ENCODE data around the gene NR1I3.

The NR1I3 gene

GRCh38 chr1:161196521-161197451, 41.2 kb downstream of the NR1I3 start:
- peak overlapping the region in 1 of 2 donors; percentile 66 for H3K27ac Mint-ChIP-seq
- no peak for DNase-seq

GRCh38 chr1:161196111-161196510, 41.9 kb downstream of the NR1I3 start:
- ATAC-seq (no peak), DNase-seq (no peak)
- Mint-ChIP-seq H3K27ac (no peak overlapping the region), H3K27me3 (no peaks in the 10 kb centered on the region), H3K4me3 (no peak overlapping the region), H3K9me3 (no peaks in the 10 kb centered on the region), H3K4me1 (peaks cover 75% of the 10 kb centered on the region)

More at GRCh38 chr1:161196521-161197451, 41.2 kb downstream of the NR1I3 start:
- H3K4me1 Mint-ChIP-seq = peaks cover 81% of the 10 kb centered on the region
- H3K27me3 Mint-ChIP-seq = no peaks in the 10 kb centered on the region
- no peak for ATAC-seq
- H3K4me3 Mint-ChIP-seq = no peak overlapping the region
- H3K9me3 Mint-ChIP-seq = no peaks in the 10 kb centered on the region

- no peak overlapping the region for H3K4me3 Mint-ChIP-seq
Measured at GRCh38 chr1:161195171-161195570, 42.8 kb downstream of the NR1I3 start.

GRCh38 chr1:161193561-161194235, 44.3 kb downstream of the NR1I3 start:
- H3K27me3 Mint-ChIP-seq = no peaks in the 10 kb centered on the region
- DNase-seq (no peak), ATAC-seq (no peak)
- no peak overlapping the region for H3K4me3 Mint-ChIP-seq
- peaks cover 58% of the 10 kb centered on the region for H3K4me1 Mint-ChIP-seq
- H3K27ac Mint-ChIP-seq = no peak overlapping the region
- no peaks in the 10 kb centered on the region for H3K9me3 Mint-ChIP-seq

More at GRCh38 chr1:161195171-161195570, 42.8 kb downstream of the NR1I3 start:
- H3K27me3 Mint-ChIP-seq = no peaks in the 10 kb centered on the region
- H3K27ac Mint-ChIP-seq = peak overlapping the region; percentile 3 to 30
- peaks cover 65% of the 10 kb centered on the region for H3K4me1 Mint-ChIP-seq
- H3K9me3 Mint-ChIP-seq = no peaks in the 10 kb centered on the region
- ATAC-seq = no peak
- DNase-seq = no peak

- DNase-seq (peak; percentile 60 to 65), ATAC-seq (peak; percentile 87)
- Mint-ChIP-seq H3K27me3 (no peaks in the 10 kb centered on the region), H3K4me1 (peaks cover 56% of the 10 kb centered on the region), H3K4me3 (peak overlapping the region in 1 of 2 donors; percentile 13), H3K27ac (peak overlapping the region in 1 of 2 donors; percentile 6), H3K9me3 (no peaks in the 10 kb centered on the region)
Measured at GRCh38 chr1:161192476-161193465, 45.2 kb downstream of the NR1I3 start.

- ATAC-seq (no peak), DNase-seq (no peak)
- H3K9me3 Mint-ChIP-seq = peaks cover 0 to 1% of the 10 kb centered on the region in 2 donors
- H3K27ac Mint-ChIP-seq = no peak overlapping the region
- H3K4me1 Mint-ChIP-seq = peaks cover 56% of the 10 kb centered on the region
- H3K27me3 Mint-ChIP-seq = no peaks in the 10 kb centered on the region
- H3K4me3 Mint-ChIP-seq = no peak overlapping the region
Measured at GRCh38 chr1:161191971-161192370, 46.0 kb downstream of the NR1I3 start.

- peaks cover 60% of the 10 kb centered on the region for H3K4me1 Mint-ChIP-seq
- H3K4me3 Mint-ChIP-seq = no peak overlapping the region
- DNase-seq (no peak), ATAC-seq (no peak)
- peaks cover 0 to 4% of the 10 kb centered on the region in 2 donors for H3K9me3 Mint-ChIP-seq
- H3K27ac Mint-ChIP-seq = peak overlapping the region in 1 of 2 donors; percentile 63
- H3K27me3 Mint-ChIP-seq = no peaks in the 10 kb centered on the region
Measured at GRCh38 chr1:161190962-161191521, 47.0 kb downstream of the NR1I3 start.

- Mint-ChIP-seq H3K4me1 (peaks cover 65% of the 10 kb centered on the region), H3K27ac (no peak overlapping the region), H3K27me3 (no peaks in the 10 kb centered on the region), H3K9me3 (peaks cover 0 to 4% of the 10 kb centered on the region in 2 donors), H3K4me3 (no peak overlapping the region)
- DNase-seq (no peak), ATAC-seq (no peak)
Measured at GRCh38 chr1:161189036-161189435, 49.0 kb downstream of the NR1I3 start.

GRCh38 chr1:161188381-161188780, 49.6 kb downstream of the NR1I3 start:
- Mint-ChIP-seq H3K9me3 (peaks cover 0 to 4% of the 10 kb centered on the region in 2 donors), H3K4me3 (no peak overlapping the region), H3K27me3 (no peaks in the 10 kb centered on the region), H3K4me1 (peaks cover 70% of the 10 kb centered on the region), H3K27ac (no peak overlapping the region)
- DNase-seq = no peak
- ATAC-seq = no peak

- DNase-seq = no peak
- H3K4me1 Mint-ChIP-seq = peaks cover 70% of the 10 kb centered on the region
- peaks cover 0 to 4% of the 10 kb centered on the region in 2 donors for H3K9me3 Mint-ChIP-seq
- peak overlapping the region in 1 of 2 donors; percentile 18 for H3K27ac Mint-ChIP-seq
- no peak overlapping the region for H3K4me3 Mint-ChIP-seq
- ATAC-seq = no peak
- H3K27me3 Mint-ChIP-seq = no peaks in the 10 kb centered on the region
Measured at GRCh38 chr1:161187311-161187710, 50.7 kb downstream of the NR1I3 start.

- DNase-seq (no peak), ATAC-seq (peak; percentile 22)
- H3K27me3 Mint-ChIP-seq = no peaks in the 10 kb centered on the region
- H3K4me3 Mint-ChIP-seq = peak overlapping the region; percentile 69 to 74
- peaks cover 82% of the 10 kb centered on the region for H3K4me1 Mint-ChIP-seq
- H3K27ac Mint-ChIP-seq = peak overlapping the region; percentile 91 to 92
- peaks cover 0 to 4% of the 10 kb centered on the region in 2 donors for H3K9me3 Mint-ChIP-seq
Measured at GRCh38 chr1:161185732-161186311, 52.2 kb downstream of the NR1I3 start.

- Mint-ChIP-seq H3K27me3 (no peaks in the 10 kb centered on the region), H3K4me1 (peaks cover 87% of the 10 kb centered on the region), H3K27ac (peak overlapping the region; percentile 91 to 92), H3K4me3 (peak overlapping the region; percentile 69 to 74), H3K9me3 (peaks cover 0 to 4% of the 10 kb centered on the region in 2 donors)
- peak; percentile 75 to 87 for DNase-seq
- peak; percentile 85 for ATAC-seq
Measured at GRCh38 chr1:161185282-161185682, 52.7 kb downstream of the NR1I3 start.

GRCh38 chr1:161182214-161182613, 55.8 kb downstream of the NR1I3 start:
- Mint-ChIP-seq H3K27me3 (no peaks in the 10 kb centered on the region), H3K4me3 (peak overlapping the region; percentile 48 to 77), H3K27ac (peak overlapping the region; percentile 96 to 98), H3K9me3 (peaks cover 0 to 4% of the 10 kb centered on the region in 2 donors), H3K4me1 (peaks cover 88% of the 10 kb centered on the region)
- DNase-seq = peak; percentile 58 to 77
- peak; percentile 82 for ATAC-seq

GRCh38 chr1:161180639-161181038, 57.4 kb downstream of the NR1I3 start:
- no peak overlapping the region for H3K4me3 Mint-ChIP-seq
- peaks cover 83% of the 10 kb centered on the region for H3K4me1 Mint-ChIP-seq
- H3K27me3 Mint-ChIP-seq = no peaks in the 10 kb centered on the region
- H3K9me3 Mint-ChIP-seq = no peaks in the 10 kb centered on the region
- ATAC-seq (no peak), DNase-seq (no peak)
- peak overlapping the region in 1 of 2 donors; percentile 43 for H3K27ac Mint-ChIP-seq
